Epithelial cell of prostate (primary cell): ENCODE data around the gene RFX1.

Experiments used
- DNase-seq: peaks from one replicate; pipeline ENCODE4 v3.0.0-alpha.2; 2011; ENCODE audit warnings: low read depth, low spot score
- H3K27ac ChIP-seq: fragments of 450-650 bp; 2 replicates; pipeline ENCODE4 v1.5.1; 2017; ENCODE audit warnings: mild to moderate bottlenecking

RFX1 gene

GRCh38 chr19:13963603-13964105 lies 42.5 kb downstream of the RFX1 start:
- DNase-seq = no peak
- no peak overlapping the region for H3K27ac ChIP-seq

DNA sequence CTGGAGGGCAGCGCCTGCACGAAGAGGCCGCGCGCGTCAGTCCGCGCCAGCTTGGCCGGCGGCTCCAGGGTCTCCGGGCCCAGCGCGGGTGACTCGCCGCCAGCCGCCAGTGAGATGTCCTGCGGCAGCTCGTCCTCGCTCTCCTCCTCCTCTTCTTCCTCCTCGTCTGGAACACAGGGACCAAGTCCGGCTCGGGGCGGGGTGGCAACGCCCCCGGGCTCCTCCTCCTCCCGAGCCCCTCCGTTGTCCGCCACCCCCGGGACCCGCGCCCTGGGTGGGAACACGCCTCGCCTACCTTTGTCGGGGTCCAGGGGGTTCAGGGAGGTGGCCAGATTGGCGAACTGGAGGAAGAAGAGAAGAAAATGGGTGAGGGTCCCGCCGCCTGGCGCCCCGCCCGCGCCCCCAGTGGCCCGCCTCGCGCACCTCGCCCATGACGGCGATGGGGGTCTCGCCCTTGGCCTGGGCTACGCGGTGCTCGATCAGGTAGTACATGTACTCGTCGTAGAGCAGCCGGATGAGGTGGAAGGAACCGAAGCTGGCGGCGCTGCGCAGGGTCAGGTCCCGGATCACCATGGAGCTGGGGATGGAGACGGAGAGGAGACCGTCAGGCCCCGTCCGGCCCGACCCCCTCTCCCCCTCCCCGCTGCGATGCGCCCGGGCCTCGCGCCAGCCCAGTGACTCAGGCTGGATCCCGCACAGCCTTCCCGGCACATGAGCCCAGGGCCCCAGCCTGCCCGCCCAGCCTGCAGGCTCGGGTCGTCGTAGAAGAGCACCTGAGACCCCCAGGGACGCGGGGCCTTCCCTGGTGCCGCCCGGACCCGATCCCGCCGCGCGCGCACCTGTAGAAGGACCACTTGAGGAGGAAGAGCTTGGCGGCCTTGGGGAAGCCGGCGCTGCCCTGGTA lies 43.2 kb downstream of the RFX1 start:
- DNase-seq = no peak
- H3K27ac ChIP-seq = no peak overlapping the region

DNA sequence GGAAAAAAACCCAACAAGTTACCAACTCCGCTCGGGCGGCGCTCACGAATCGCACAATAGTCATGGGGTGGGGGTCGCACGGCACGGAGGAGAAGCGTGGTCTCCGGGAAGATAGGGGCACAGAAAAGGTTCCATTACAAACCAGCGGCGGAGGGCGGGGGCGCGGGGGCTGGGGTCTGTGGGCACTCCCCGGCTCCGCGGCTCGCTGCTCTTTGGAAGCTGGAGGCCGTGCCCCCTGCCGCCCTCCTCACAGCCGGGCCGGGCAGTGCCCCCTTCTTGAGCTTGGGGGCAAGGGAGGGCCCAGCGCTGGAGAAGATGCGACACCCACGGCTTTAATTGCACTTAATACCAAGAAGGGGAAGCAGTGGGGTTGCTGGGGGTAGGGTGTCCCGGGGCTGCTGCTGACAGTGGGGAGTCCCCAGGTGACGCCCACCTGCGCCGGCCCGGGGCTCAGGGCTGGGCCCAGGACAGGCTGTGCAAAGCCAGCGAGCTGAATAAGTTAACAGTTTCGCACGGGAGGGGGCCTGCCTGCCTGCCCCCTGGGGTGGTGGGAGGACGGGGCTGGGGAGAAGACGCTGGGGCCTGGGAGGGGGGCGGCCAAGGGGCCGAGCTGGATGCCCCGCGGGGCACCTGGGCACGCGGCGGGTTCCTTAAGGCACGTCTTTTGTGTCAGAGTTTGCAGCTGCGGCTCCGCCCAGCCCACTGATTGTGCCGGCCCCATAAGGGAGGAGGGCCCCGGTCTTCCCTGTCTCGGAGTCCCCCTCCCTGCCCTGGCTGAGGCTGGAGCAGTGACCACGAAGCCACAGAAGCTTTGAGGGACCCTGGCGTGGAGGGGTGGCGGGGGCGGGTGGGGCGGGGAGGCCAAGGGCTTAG lies 44.1 kb downstream of the RFX1 start:
- no peak overlapping the region for H3K27ac ChIP-seq
- no peak for DNase-seq

- no peak for DNase-seq
- no peak overlapping the region for H3K27ac ChIP-seq
Observed at GRCh38 chr19:13960863-13961784, 45.0 kb downstream of the RFX1 start.

DNA sequence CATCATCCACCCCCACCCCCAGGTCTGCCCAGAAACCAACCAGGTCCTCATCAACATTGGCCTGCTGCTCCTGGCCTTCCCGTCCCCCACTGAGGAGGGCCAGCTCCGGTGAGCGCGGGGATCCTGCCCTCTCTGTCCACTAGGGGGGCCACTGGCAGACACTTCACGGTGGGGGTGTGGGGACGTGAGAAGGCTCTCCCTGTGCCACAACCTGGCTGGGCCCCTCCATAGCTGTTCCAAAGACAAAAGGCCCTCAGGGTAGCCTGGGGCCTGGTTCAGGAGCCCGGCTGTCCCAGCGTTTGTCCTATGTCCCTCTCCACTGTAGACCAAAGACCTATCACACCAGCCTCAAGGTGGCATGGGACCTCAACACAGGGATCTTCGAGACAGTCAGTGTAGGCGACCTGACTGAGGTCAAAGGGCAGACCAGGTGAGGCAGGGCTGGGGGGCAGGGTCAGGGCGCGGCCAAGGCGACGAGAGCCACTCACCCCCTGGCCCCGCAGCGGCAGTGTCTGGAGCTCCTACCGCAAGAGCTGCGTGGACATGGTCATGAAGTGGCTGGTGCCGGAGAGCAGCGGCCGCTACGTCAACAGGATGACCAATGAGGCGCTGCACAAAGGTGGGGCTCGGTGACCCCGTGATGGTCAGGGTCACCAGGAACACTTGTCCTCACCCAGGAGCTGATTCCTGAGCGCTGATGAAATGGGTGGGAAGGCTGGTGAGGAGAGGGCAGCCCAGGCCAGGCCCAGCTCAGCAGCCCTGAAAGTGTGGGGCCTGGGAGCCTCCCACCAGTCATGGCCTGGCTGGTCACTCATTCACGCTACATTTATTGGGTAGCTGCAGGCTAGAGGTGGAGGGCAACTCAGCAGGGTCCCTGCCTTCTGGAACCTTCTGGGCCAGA lies 45.9 kb downstream of the RFX1 start:
- no peak overlapping the region for H3K27ac ChIP-seq
- no peak for DNase-seq

DNA sequence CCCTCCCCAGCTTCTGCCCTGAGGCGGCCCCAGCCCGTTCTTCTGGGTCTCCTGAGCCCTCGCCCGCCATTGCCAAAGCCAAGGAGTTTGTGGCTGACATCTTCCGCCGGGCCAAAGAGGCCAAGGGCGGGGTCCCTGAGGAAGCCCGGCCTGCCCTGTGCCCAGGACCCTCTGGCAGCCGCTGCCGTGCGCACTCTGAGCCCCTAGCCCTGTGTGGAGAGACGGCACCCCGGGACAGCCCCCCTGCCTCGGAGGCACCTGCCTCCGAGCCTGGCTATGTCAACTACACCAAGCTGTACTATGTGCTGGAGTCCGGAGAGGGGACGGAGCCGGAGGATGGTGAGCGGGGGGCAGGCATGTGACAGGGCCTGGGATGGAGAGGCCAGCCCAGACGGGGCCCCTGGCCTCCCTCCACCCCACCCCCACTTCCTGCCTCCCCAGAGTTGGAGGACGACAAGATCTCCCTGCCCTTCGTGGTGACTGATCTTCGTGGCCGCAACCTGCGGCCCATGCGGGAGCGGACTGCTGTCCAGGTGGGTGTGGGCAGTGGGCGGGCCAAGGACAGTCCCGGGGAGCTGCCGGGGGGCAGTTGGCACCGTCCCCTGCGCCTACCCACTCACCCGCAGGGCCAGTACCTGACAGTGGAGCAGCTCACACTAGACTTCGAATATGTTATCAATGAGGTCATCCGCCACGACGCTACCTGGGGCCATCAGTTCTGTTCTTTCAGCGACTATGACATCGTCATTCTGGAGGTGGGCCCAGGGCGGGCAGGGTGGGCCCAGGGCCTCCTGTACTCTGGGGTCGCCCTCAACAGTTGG lies 46.8 kb downstream of the RFX1 start:
- DNase-seq = no peak
- no peak overlapping the region for H3K27ac ChIP-seq

DNA sequence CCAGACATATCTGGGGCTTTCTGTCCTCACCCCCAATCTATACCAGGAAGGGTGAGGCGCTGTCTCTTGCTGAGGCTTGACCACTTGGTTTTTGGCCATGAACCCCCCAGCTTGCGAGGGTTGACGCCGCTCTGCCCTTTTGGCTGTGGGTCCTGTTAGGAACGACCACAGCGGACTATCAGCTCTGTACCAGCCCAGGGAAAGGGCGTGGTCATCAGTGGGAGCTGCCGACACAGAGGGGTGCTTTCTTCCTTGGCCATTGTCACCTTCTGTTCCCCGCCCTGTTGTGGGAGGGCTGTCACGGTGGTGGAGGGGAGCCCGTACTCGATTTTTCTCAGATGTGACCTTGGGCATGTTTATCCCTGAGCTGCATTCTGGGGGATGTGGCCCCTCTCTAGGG lies 48.1 kb downstream of the RFX1 start:
- DNase-seq = no peak
- H3K27ac ChIP-seq = no peak overlapping the region

DNA sequence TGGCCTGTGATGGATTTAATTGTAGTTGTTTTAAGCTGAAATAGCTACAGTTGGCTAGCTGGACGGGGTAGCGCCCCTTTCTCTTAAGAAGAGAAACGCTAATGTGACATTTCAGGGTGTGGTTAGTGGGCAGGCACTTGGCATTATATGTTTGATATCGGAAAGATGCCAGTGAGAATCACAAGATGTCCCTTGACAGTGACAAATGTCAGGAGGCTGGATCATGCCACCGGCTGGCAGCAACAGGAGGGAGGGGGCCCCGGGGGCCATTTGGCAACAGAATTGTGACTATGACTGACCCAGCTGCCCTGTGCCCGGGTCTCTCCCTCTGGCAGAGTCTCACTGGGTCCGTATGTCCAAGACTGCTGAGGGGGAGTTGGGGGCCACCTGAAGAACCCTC lies 49.1 kb downstream of the RFX1 start:
- H3K27ac ChIP-seq = no peak overlapping the region
- DNase-seq = no peak

DNA sequence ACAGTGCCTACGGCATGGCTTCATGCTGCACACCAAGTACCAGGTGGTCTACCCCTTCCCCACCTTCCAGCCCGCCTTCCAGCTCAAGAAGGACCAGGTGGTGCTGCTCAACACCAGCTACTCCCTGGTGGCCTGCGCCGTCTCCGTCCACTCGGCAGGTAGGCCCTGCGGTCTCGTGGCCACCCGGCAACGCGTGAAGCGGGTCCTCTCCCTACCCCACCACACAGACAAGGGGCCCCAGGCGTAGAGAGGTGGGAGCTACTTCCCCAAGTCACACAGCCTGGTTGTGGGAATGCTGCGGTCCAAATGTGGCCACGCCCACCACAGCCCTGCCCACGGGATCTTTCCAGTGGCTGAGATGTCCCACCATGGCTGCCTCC lies 49.8 kb downstream of the RFX1 start:
- no peak overlapping the region for H3K27ac ChIP-seq
- DNase-seq = no peak

- no peak for DNase-seq
- no peak overlapping the region for H3K27ac ChIP-seq
Observed at GRCh38 chr19:13955662-13956364, 50.3 kb downstream of the RFX1 start.

DNA sequence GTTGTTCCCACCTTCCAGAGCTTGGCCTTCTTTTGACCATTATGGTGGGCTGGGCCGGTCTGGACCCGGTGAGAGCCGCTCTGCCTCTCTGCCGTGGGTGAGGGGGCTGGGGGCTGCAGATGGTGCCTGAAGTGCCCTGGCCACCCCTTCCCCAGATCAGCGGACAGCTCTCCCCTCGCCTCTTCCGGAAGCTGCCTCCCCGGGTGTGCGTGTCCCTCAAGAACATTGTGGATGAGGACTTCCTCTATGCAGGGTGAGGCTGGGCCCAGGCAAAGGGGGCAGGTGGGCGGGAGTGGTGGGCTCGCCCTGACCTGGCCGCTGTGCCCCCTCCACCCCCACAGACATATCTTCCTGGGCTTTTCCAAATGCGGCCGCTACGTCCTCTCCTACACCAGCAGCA lies 51.9 kb downstream of the RFX1 start:
- H3K27ac ChIP-seq = no peak overlapping the region
- DNase-seq = no peak

GRCh38 chr19:13952931-13953531 lies 53.1 kb downstream of the RFX1 start:
- no peak for DNase-seq
- peak overlapping the region; percentile 28 for H3K27ac ChIP-seq

DNA sequence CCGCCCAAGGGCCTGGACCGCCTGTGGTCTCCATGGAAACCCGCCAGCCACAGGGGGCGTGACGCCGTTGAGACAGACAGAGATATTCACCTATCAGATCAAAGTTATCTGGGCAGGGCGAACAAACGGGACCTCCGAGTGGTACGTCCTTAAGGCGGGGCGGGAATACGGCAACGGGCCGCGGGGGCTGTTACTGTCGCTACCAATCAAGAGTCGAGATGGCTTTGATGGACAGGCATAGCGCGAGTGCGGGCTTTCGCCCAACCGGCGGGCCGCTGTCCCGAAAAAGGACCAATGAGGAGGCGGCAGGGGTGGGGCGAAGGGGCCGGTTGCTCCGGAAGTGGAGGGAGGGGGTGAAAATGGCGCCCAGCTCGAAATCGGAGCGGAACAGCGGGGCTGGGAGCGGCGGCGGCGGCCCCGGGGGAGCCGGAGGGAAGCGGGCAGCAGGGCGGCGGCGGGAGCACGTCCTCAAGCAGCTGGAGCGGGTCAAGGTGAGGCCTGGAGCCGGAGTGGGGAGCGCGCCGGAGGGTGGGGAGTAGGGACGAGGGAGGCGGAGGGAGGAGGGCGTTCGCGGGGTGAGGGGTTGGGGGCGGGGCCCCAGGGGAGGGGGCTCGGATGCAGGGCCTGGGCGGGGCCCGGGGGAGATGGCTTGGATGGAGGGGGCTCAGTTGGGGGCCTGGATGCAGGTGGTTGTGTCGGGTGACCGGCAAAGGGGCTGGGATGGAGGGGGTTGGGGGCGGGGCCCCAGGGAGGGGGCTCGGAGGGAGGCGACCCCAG lies 53.8 kb downstream of the RFX1 start, which contains the start of gene DCAF15:
TSS of gene DCAF15 (plus strand) at position 356 of the 777 bp plus-strand sequence. CDS start at position 360, 4 bp downstream.
- H3K27ac ChIP-seq = peak within 1 kb of the TSS; percentile 28
- DNase-seq = peak; percentile 99

GRCh38 chr19:13951799-13952153 lies 54.3 kb downstream of the RFX1 start:
- no peak overlapping the region for H3K27ac ChIP-seq

DNA sequence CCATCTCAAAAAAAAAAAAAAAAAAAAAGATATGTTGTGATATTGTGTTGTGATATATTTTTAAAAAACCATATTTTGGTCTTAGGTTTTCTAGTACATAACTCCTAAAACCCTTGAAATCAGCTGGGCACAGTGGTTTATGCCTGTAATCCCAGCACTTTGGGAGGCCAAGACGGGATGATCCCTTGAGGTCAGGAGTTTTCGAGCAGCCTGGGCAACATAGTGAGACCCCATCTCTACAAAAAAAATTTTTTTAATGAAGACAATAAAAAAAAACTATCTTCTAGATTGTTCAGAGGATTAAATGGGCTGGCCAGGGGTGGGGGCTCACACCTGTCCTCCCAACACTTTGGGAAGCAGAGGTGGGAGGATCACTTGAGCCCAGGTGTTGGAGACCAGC lies 55.1 kb downstream of the RFX1 start:
- no peak overlapping the region for H3K27ac ChIP-seq
- DNase-seq = no peak

More at GRCh38 chr19:13951799-13952153, 54.3 kb downstream of the RFX1 start:
- no peak for DNase-seq

- DNase-seq = peak; percentile 60
- peak overlapping the region; percentile 22 for H3K27ac ChIP-seq
Observed at GRCh38 chr19:13946414-13946813, 59.7 kb downstream of the RFX1 start.
